Measurements from ENCODE around the gene PIK3C3.

Gene PIK3C3

DNA sequence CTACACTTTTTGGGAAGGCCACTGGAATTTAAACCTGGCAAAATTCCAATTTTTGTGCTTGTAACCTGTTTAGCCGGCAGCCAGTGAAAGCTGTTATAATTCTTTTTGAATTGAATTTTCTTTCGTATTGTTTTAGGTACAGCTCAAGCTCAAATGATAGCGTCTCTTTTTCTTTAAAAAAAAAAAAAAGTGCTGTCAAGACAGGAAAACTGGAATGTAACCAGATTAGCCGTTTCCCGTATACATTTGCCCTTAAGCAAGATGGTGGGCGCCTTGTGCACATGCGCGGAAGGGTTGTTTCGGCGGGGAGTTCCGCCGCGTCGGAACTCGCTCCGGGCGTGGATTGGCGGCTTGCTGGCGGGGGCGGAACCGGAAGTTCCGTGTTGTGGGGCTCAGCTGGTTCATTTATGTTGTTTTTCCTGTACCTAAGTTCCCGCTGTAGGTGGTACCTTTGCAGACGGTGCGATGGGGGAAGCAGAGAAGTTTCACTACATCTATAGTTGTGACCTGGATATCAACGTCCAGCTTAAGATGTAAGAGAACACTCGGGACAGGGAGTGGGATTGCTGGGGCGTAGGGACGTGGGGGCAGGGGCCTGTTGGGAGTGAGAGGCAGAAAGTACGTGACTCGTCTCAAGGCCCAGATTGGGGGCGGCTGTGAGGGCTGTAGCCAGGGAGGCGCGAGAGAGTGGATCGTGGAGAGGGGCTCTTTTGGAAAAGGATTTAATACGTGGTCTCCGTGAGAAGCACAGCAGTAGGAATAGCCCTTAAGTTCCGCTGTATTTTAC lies at the start of gene PIK3C3:
PIK3C3 (plus strand) TSS at position 408 of the 787 bp plus-strand sequence; CDS start at position 466, 58 bp downstream.
- peak within 1 kb of the TSS; percentile 57 for H3K27ac ChIP-seq
- TF ChIP-seq ZFX (IDR thresholded peaks at IDR 0.05) (no peak), CTCF (conservative IDR thresholded peaks at IDR 0.05) (no peak)

DNA sequence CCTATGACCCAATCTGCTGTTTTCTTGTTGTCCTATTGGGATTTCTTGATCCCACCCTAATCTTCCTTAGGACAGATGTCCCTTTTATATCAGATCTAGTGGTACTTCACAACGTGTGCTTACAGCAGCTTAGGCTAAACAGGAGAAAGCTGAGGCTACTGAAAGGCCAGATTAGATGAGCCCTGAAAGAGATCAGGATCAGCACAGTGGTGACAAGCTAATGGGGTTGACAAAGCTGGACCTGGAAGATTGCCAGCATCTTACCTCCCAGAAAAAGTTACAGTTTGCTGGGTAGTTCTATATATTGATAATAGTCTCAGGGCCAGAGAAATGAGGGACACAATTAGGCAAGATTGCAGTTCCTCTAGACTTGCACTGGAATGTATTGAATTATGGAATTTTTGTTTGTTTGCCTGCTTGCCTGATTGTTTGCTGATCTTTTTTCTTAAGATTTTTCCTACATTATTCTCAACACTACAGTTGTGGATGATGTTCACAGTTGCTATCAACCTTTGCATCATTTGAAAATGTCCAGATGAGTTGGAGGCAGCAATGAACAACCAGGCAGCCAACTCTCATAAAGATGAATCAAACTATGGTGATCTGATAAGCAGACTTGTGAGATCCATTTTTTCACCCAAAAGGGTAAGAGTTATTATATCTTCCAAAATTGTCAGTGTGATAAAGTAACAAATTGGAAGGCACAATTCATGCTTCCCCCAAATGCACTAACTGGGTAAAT lies 49.1 kb upstream of the PIK3C3 start:
- H3K27ac ChIP-seq = no peak overlapping the region
- TF ChIP-seq CTCF (conservative IDR thresholded peaks at IDR 0.05) (no peak), ZFX (IDR thresholded peaks at IDR 0.05) (no peak)

DNA sequence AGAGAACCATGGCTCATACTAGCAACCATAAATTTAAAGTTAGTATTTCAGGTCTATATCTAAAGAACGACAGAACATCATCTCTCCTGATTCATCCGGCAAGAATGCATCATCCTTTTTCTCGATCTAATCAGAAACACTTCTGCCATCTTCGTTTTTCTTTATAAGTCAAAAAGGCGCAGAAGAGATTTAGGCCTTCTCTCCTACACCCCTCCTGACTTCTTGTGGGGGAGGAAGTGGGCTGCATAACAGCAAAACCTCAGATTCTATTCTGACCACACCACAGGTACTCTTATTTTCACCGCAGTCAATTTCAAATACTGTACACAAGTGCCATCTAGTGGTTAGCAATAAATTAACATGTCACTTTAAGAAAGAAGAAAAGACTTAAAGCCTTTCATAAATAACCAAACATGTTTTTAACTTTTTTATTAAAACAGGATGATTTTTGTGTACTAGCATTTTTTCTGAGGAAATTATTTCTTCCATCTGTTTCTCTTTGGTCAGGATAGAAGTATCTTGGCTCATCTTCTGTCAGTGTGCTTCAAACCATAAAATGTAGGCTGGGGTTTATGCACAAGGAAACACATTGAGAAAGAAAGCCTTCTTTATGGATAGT lies 48.4 kb upstream of the PIK3C3 start:
- no peak for TF ChIP-seq ZFX (IDR thresholded peaks at IDR 0.05)
- TF ChIP-seq CTCF (conservative IDR thresholded peaks at IDR 0.05) = peak; percentile 69

DNA sequence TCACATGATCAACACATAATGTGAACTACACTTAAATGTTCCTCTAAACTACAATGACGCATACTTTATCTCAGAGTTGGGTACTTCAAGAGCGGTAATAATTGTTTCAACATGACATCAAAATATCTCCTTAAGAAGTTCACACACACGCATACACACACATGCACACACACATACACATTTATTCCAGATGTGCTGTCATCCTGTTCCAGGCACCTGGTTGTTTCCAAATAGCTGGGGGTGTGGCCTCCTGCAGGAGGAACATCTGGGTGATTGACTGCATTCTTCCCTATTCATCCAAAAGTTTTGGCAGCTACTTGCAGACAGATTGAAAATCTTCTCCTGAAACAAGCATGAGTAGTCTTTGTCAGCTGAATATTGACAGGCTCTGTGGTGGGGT lies 37.9 kb upstream of the PIK3C3 start:
- H3K27ac ChIP-seq = no peak overlapping the region
- TF ChIP-seq CTCF (conservative IDR thresholded peaks at IDR 0.05) (no peak), ZFX (IDR thresholded peaks at IDR 0.05) (no peak)

More for the DNA sequence above, 48.4 kb upstream of the PIK3C3 start:
- no peak overlapping the region for H3K27ac ChIP-seq

DNA sequence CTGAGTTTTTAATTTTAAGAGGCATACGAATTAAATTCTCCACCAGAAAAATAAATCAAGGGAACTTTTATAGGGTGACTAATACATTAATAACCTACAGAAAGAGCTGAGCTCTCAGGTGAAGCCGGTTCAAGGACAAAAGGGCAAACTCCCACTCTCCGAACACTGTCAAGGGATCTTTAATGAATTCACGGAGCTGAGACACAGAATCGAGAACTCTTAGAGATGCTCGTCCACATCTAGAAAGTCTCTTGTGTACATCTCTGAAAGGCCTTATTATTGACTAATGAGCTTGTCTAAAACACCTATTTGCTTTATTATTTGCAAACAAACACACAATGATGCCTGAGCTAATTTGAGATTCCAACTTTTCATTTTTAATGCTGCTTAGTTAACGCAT lies 33.3 kb upstream of the PIK3C3 start:
- H3K27ac ChIP-seq = no peak overlapping the region
- TF ChIP-seq ZFX (IDR thresholded peaks at IDR 0.05) (no peak), CTCF (conservative IDR thresholded peaks at IDR 0.05) (no peak)

GRCh38 chr18:41922176-41922575 lies 32.9 kb upstream of the PIK3C3 start:
- no peak overlapping the region for H3K27ac ChIP-seq
- TF ChIP-seq ZFX (IDR thresholded peaks at IDR 0.05) (no peak), CTCF (conservative IDR thresholded peaks at IDR 0.05) (no peak)

- no peak overlapping the region for H3K27ac ChIP-seq
- TF ChIP-seq CTCF (conservative IDR thresholded peaks at IDR 0.05) = no peak
- no peak for TF ChIP-seq ZFX (IDR thresholded peaks at IDR 0.05)
Measured at GRCh38 chr18:41922841-41923240, 32.2 kb upstream of the PIK3C3 start.
